Measurements from ENCODE around the gene TPRG1L. TPM values are rescaled to one million over a fixed set of nuclear protein-coding genes. Genes with fewer than 3 reads are reported as not detected.

Gene TPRG1L
- total and polyA plus RNA-seq, 2 of the 4 experiments (the other 2 are of a cell fraction): 25.3 to 39.5 TPM

DNA sequence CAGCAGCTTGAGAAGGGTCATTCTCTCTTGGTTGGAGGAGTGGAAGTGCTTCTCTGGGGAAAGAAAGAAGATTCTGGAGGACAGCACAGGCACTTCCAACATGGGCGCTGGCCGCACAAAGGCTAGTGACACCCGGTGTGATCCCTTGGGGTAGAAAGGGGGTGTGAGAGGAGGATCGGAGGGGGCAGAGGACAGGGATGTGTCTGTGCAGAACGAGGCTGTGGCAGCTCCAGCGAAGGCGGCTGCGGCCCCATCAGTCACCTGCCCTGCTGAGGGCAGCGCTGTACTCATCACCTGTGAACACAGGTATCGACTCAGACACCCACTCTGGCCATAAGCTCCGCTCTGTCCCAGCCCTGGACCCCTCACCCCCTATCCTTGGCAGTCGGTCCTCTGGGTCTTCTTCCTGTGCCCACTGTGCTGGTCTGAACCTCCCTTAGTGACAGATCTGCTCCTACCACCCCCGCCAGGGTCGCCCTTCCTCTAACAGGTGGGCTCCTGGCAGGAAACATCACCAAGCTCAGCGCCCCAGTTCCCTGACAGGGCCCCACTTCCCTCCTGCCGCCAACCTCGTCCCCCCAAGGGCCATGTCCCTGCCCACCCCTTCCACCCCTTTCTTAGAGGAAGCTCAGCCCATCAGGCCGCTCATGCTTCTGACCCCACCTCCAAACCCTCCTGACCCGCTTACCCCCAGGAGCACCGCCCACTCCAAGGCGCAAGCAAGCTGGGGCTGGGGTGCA is 47.6 kb downstream of the TPRG1L start:
- DNase-seq: no peak
- no peak overlapping the region for H3K18ac ChIP-seq (ENCODE audit: low read depth, low read length)
- H2BK5ac ChIP-seq (ENCODE audit: low read depth, low read length, poor library complexity, severe bottlenecking): no peak overlapping the region
- H3K23ac ChIP-seq (ENCODE audit: low read depth, low read length): no peak overlapping the region
- no peaks in the 10 kb centered on the region for H3K9me1 ChIP-seq (ENCODE audit: insufficient read depth, low read length)
- in situ Hi-C loops (cut with MboI; ENCODE audit: low sequenced_read_pairs) (no loop called here), dilution Hi-C loops (cut with HindIII; ENCODE audit: low sequenced_read_pairs, unreplicated experiment) (no loop called here), intact Hi-C loops (cut with micrococcal nuclease) (no loop called here)
- no peak overlapping the region for H2AFZ ChIP-seq (replicated peaks; ENCODE audit: low read length, poor library complexity)
- H4K91ac ChIP-seq (ENCODE audit: insufficient read depth, low read depth, low read length): no peak overlapping the region
- no peak overlapping the region for H4K8ac ChIP-seq (ENCODE audit: low read depth in 2 of 2, low read length in 2 of 2)
- no peaks in the 10 kb centered on the region for H3K4me1 ChIP-seq (ENCODE audit: control insufficient read depth, insufficient read depth, low read length)
- no TSS peak for BruUV-seq (replicated peaks)
- CTCF ChIA-PET: no interaction called here
- no peak overlapping the region for H3K4me3 ChIP-seq (ENCODE audit: insufficient read depth, low read depth, low read length)
- no peak overlapping the region for H3K9ac ChIP-seq (ENCODE audit: low read depth, low read length)
- WGBS, 2 experiments (ENCODE audit: extremely low coverage in 2 of 2, insufficient read length in 1 of 2): 71% methylated on average over 9 of the region's 21 CpGs; no CpG with 5 or more reads in 1 of the 2 experiments
- H3K4me2 ChIP-seq (ENCODE audit: low read depth, low read length): no peak overlapping the region
- H3K4ac ChIP-seq (ENCODE audit: low read depth, low read length): no peak overlapping the region
- no peak overlapping the region for H2AK9ac ChIP-seq (replicated peaks; ENCODE audit: low read depth, low read length, poor library complexity)
- H2AK5ac ChIP-seq (ENCODE audit: low read depth, low read length): no peak overlapping the region
- H3K79me1 ChIP-seq (ENCODE audit: low read depth in 1 of 2, low read length in 2 of 2): no peaks in the 10 kb centered on the region
- no peak overlapping the region for H3K27ac ChIP-seq (ENCODE audit: insufficient read depth, low read length)
- H4K20me1 ChIP-seq (ENCODE audit: insufficient read depth, low read length): no peaks in the 10 kb centered on the region
- no peak overlapping the region for H3K56ac ChIP-seq (ENCODE audit: extremely low read depth, insufficient read depth, low read length)
- peaks cover 26% of the 10 kb centered on the region; the same call in 1 of the 2 replicates for H3K27me3 ChIP-seq (ENCODE audit: control insufficient read depth, insufficient read depth, low read length)
- ATAC-seq (ENCODE audit: low read depth): no peak
- POLR2A ChIA-PET (ENCODE audit: unreplicated experiment): no interaction called here
- no peaks in the 10 kb centered on the region for H3K36me3 ChIP-seq (ENCODE audit: control insufficient read depth, insufficient read depth, low read length)
- H2BK20ac ChIP-seq (ENCODE audit: low read depth, low read length): no peak overlapping the region
- H2BK120ac ChIP-seq (ENCODE audit: low read depth, low read length): no peak overlapping the region
- H3K9me3 ChIP-seq (ENCODE audit: control insufficient read depth, insufficient read depth, low read length): no peaks in the 10 kb centered on the region
- no peak overlapping the region for H4K5ac ChIP-seq (ENCODE audit: low read depth, low read length)
- H2BK15ac ChIP-seq (ENCODE audit: low read depth, low read length): no peak overlapping the region
- H3K14ac ChIP-seq (replicated peaks; ENCODE audit: low read depth, low read length): no peak overlapping the region
- TF ChIP-seq MXI1 (IDR thresholded peaks at IDR 0.05; ENCODE audit: borderline replicate concordance, low read depth, low read length): no peak
- TF ChIP-seq NFE2L2 (IDR thresholded peaks at IDR 0.05; ENCODE audit: low read depth, low read length): no peak
- TF ChIP-seq SMC3 (IDR thresholded peaks at IDR 0.05; ENCODE audit: low read depth, low read length): no peak
- TF ChIP-seq, protein P1, sequence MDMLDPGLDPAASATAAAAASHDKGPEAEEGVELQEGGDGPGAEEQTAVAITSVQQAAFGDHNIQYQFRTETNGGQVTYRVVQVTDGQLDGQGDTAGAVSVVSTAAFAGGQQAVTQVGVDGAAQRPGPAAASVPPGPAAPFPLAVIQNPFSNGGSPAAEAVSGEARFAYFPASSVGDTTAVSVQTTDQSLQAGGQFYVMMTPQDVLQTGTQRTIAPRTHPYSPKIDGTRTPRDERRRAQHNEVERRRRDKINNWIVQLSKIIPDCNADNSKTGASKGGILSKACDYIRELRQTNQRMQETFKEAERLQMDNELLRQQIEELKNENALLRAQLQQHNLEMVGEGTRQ (IDR thresholded peaks at IDR 0.05; ENCODE audit: low read depth, low read length): no peak
- no peak for TF ChIP-seq FOS (IDR thresholded peaks at IDR 0.05; ENCODE audit: low read depth, low read length)
- no peak for TF ChIP-seq POLR2A (IDR thresholded peaks at IDR 0.05; ENCODE audit: low read depth, low read length)
- TF ChIP-seq MAFK (IDR thresholded peaks at IDR 0.05; ENCODE audit: low read depth, low read length): no peak

Data from IMR-90 (cell line).